ENCODE measurements around the gene C1orf74. TPM values are rescaled to one million over a fixed set of nuclear protein-coding genes. Genes with fewer than 3 reads are reported as not detected.

C1orf74 gene
- total RNA-seq, 1 experiment from 2014 or later, result 4.6 TPM

- TF ChIP-seq ERG (CRISPR knock-in tag; IDR thresholded peaks at IDR 0.05) (no peak), FOXP4 (CRISPR knock-in tag; IDR thresholded peaks at IDR 0.05) (no peak), ZNF671 (CRISPR knock-in tag; IDR thresholded peaks at IDR 0.05) (no peak), NR3C1 (CRISPR knock-in tag; conservative IDR thresholded peaks at IDR 0.05; ENCODE audit: low read depth) (no peak), NFE2L1 (CRISPR knock-in tag; IDR thresholded peaks at IDR 0.05) (no peak), SMAD4 (CRISPR knock-in tag; IDR thresholded peaks at IDR 0.05) (no peak), GTF2I (CRISPR knock-in tag; conservative IDR thresholded peaks at IDR 0.05) (no peak), KAT7 (CRISPR knock-in tag; IDR thresholded peaks at IDR 0.05; ENCODE audit: borderline replicate concordance) (no peak), PRRX2 (CRISPR knock-in tag; IDR thresholded peaks at IDR 0.05) (no peak), ATF1 (CRISPR knock-in tag; IDR thresholded peaks at IDR 0.05) (no peak), FOXP1 (CRISPR knock-in tag; IDR thresholded peaks at IDR 0.05; ENCODE audit: borderline replicate concordance) (peak; percentile 50; the same call in 1 of the 2 replicates), CREB1 (CRISPR knock-in tag; IDR thresholded peaks at IDR 0.05) (no peak), HMGA2 (CRISPR knock-in tag; IDR thresholded peaks at IDR 0.05) (no peak), EMX1 (CRISPR knock-in tag; IDR thresholded peaks at IDR 0.05) (no peak), ZBTB43 (CRISPR knock-in tag; IDR thresholded peaks at IDR 0.05) (no peak), ATF3 (CRISPR knock-in tag; conservative IDR thresholded peaks at IDR 0.05) (peak; percentile 71; the same call in 1 of the 2 replicates), NFATC4 (CRISPR knock-in tag; IDR thresholded peaks at IDR 0.05) (no peak), E2F5 (CRISPR knock-in tag; IDR thresholded peaks at IDR 0.05) (0 out of 2 replicates have a peak, but pooled peaks have one; percentile 40), ZNF121 (CRISPR knock-in tag; IDR thresholded peaks at IDR 0.05) (no peak)
Observed at GRCh38 chr1:209747580-209748262, 36.6 kb downstream of the C1orf74 start (continued).

GRCh38 chr1:209746451-209747165, 37.8 kb downstream of the C1orf74 start:
- peaks cover 25% of the 10 kb centered on the region for H3K27me3 Mint-ChIP-seq (ENCODE audit: low read depth)
- no peaks in the 10 kb centered on the region for H3K36me3 Mint-ChIP-seq
- ATAC-seq, result no peak
- ChIA-PET POLR2A (interaction anchor here (0.7 kb wide), 1 partner anchor 1540 kb away, joined by 3 read pairs; no protein-coding TSS in a partner anchor), CTCF (interaction anchor here (0.9 kb wide), 1 partner anchor 9 kb away, joined by 3 read pairs; no protein-coding TSS in a partner anchor)
- H3K4me3 Mint-ChIP-seq, result no peak overlapping the region
- DNase-seq (ENCODE audit: low spot score), result no peak
- H3K9me3 Mint-ChIP-seq, result no peaks in the 10 kb centered on the region
- peaks cover 10% of the 10 kb centered on the region for H3K4me1 Mint-ChIP-seq
- no peak overlapping the region for H3K27ac Mint-ChIP-seq
- TF ChIP-seq PRRX2 (CRISPR knock-in tag; IDR thresholded peaks at IDR 0.05), result no peak
- TF ChIP-seq EMX1 (CRISPR knock-in tag; IDR thresholded peaks at IDR 0.05), result no peak
- no peak for TF ChIP-seq ZNF281 (CRISPR knock-in tag; IDR thresholded peaks at IDR 0.05)
- no peak for TF ChIP-seq ZBTB43 (CRISPR knock-in tag; IDR thresholded peaks at IDR 0.05)
- TF ChIP-seq ELF4 (CRISPR knock-in tag; IDR thresholded peaks at IDR 0.05; ENCODE audit: low read depth), result no peak
- TF ChIP-seq ZNF416 (CRISPR knock-in tag; IDR thresholded peaks at IDR 0.05), result no peak
- TF ChIP-seq ETV6 (CRISPR knock-in tag; IDR thresholded peaks at IDR 0.05), result no peak
- no peak for TF ChIP-seq HMGXB4 (CRISPR knock-in tag; IDR thresholded peaks at IDR 0.05)
- no peak for TF ChIP-seq RORB (CRISPR knock-in tag; IDR thresholded peaks at IDR 0.05)

Measured in WTC11 (cell line).